Measurements from ENCODE around the gene CCDC30. TPM values are rescaled to one million over a fixed set of nuclear protein-coding genes. Genes with fewer than 3 reads are reported as not detected.

The CCDC30 gene
- total RNA-seq, 4 donors from 2014 or later = 2.7 to 13.3 (median 7.1) TPM

DNA sequence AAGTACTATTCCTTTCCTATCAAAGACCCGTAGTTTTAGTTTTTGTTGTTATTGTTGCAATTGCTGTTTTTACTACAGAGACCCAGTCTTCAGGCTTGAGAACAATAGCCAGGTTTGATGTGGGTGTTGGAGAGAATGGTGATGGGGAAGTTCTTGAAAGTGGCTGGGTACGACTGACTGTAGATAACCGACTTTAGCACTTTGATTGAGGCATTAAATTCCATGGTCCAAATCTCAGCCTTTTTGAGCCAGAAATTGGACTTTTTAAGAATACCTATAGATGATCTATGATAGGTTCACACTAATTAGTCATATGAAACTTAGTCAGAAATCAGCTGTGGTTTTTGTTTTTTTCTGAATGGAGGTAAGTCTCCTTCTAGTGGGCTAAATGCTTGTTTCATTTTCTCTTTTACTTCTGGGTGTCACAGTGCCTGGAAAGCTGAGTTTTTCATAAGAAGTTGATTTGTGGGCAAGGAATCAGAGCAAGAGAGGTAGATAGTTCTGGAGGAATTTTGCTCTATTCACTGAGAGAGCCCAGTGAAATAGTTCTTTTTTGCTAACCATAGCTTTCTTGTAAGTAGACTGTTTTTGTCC lies 197.9 kb downstream of the CCDC30 start:
- H3K36me3 ChIP-seq = peaks cover 0 to 51% (median 7%) of the 10 kb centered on the region in 3 donors
- H3K27me3 ChIP-seq = no peaks in the 10 kb centered on the region
- no peak overlapping the region for H3K4me3 ChIP-seq
- no peaks in the 10 kb centered on the region for H3K9me3 ChIP-seq
- peaks cover 0 to 18% (median 8%) of the 10 kb centered on the region in 4 donors for H3K4me1 ChIP-seq
- H3K27ac ChIP-seq = no peak overlapping the region
- TF ChIP-seq POLR2A (IDR thresholded peaks at IDR 0.05) (no peak), EP300 (IDR thresholded peaks at IDR 0.05) (no peak)
- TF ChIP-seq, protein P1, sequence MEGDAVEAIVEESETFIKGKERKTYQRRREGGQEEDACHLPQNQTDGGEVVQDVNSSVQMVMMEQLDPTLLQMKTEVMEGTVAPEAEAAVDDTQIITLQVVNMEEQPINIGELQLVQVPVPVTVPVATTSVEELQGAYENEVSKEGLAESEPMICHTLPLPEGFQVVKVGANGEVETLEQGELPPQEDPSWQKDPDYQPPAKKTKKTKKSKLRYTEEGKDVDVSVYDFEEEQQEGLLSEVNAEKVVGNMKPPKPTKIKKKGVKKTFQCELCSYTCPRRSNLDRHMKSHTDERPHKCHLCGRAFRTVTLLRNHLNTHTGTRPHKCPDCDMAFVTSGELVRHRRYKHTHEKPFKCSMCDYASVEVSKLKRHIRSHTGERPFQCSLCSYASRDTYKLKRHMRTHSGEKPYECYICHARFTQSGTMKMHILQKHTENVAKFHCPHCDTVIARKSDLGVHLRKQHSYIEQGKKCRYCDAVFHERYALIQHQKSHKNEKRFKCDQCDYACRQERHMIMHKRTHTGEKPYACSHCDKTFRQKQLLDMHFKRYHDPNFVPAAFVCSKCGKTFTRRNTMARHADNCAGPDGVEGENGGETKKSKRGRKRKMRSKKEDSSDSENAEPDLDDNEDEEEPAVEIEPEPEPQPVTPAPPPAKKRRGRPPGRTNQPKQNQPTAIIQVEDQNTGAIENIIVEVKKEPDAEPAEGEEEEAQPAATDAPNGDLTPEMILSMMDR (IDR thresholded peaks at IDR 0.05) = no peak
- 64 to 75% methylated on average over 3 of the region's 3 CpGs for WGBS, 2 donors
- DNase-seq (ENCODE audit: low spot score in 2 of 2) = no peak

DNA sequence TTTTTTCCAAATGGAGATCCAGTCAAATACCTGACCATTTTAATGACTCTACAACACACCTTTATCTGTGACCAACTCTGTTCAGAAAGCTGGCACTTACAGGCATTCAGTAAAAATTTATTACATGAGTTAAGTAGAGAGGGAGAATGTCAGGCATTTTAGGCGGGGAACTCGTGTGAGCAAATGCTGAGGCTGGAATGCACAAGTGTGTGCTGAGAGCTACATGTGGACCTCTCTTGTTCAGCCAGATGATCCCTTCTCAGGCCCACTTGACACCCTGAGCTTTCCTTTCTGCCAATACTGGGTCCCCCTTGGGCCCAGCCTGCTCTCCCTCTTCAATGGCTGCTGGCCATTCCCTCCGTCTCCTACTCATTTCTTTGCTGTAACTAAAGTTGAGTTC lies 206.8 kb downstream of the CCDC30 start:
- TF ChIP-seq EP300 (IDR thresholded peaks at IDR 0.05) (no peak), POLR2A (IDR thresholded peaks at IDR 0.05) (no peak)
- TF ChIP-seq, protein P1 (IDR thresholded peaks at IDR 0.05) = no peak
- Histone ChIP-seq H3K36me3 (peaks cover 0 to 95% (median 7%) of the 10 kb centered on the region in 3 donors), H3K27ac (no peak overlapping the region), H3K27me3 (no peaks in the 10 kb centered on the region), H3K9me3 (no peaks in the 10 kb centered on the region), H3K4me3 (no peak overlapping the region), H3K4me1 (peaks cover 0 to 7% (median 0%) of the 10 kb centered on the region in 4 donors)
- 92% methylated on average over 3 of the region's 3 CpGs for WGBS, 2 donors
- no peak for DNase-seq (ENCODE audit: low spot score in 2 of 2)

DNA sequence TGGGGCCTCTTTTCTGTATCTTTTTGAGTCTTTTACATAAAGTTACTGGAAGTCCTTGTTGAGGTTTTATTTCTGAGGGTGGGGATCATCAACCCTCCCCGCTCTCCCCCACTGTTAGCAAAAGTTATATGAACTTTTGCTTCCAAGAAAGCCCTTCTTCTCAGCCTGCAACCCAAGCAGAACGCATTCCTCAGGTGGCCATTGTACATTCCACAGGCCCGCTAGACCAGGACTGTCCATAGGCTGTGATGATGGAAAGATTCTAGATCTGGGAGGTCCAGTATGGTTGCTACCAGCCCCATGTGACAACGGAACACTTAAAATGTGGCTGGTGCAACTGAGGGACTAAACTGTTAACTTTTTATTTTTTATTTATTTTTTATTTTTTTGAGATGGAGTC lies 207.3 kb downstream of the CCDC30 start:
- Histone ChIP-seq H3K4me3 (no peak overlapping the region), H3K27me3 (no peaks in the 10 kb centered on the region), H3K36me3 (peaks cover 0 to 95% (median 9%) of the 10 kb centered on the region in 3 donors), H3K27ac (no peak overlapping the region), H3K4me1 (peaks cover 0 to 7% (median 0%) of the 10 kb centered on the region in 4 donors), H3K9me3 (no peaks in the 10 kb centered on the region)
- DNase-seq (ENCODE audit: low spot score in 2 of 2) = no peak
- TF ChIP-seq EP300 (IDR thresholded peaks at IDR 0.05) (no peak), POLR2A (IDR thresholded peaks at IDR 0.05) (no peak)
- TF ChIP-seq, protein P1 (IDR thresholded peaks at IDR 0.05) = no peak
- WGBS, 2 donors = 89 to 99% methylated on average over 4 of the region's 4 CpGs

DNA sequence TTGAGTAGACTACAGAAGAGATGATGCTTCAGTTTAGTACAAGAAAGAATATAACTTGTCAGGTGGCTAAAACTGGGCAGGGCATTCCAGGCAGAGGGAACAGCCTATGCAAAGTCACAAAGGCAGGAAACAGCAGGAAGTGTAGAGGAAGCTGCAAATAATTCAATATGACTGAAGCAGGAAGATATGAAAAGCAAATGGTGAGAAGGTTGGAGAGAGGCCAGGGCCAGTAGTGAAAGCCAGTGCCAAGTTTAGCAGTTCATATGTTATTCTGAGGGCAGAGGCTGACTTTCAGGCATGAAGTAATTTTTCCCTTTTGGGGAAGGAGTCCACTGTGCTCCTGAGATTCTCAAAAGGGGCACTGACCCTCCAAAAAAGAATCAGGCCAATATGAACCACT lies 211.1 kb downstream of the CCDC30 start:
- Histone ChIP-seq H3K27ac (no peak overlapping the region), H3K4me1 (peaks cover 0 to 7% (median 0%) of the 10 kb centered on the region in 4 donors), H3K36me3 (peaks cover 0 to 74% (median 9%) of the 10 kb centered on the region in 3 donors), H3K9me3 (no peaks in the 10 kb centered on the region), H3K4me3 (no peak overlapping the region), H3K27me3 (no peaks in the 10 kb centered on the region)
- TF ChIP-seq EP300 (IDR thresholded peaks at IDR 0.05) (no peak), POLR2A (IDR thresholded peaks at IDR 0.05) (no peak)
- TF ChIP-seq, protein P1 (IDR thresholded peaks at IDR 0.05) = no peak
- no peak for DNase-seq (ENCODE audit: low spot score in 2 of 2)

DNA sequence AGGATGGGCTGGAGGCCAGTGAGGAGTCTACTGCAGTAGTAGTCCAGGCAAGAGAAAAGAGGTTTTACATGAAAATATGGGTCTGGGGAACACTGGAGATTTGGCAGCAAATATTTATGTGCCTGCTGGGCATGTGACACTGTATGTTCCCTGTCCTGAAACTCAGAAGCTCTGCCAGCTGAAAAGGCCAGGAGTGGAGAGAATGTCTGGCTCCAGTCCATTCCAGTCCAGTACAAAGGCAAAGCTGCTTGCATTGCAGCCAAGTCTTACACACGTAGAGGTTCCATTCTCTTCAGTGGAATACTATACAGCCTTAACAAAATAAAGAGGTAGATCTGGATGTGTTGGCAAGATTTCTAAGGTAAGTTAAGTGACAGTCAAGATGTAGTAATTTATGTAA lies 211.6 kb downstream of the CCDC30 start:
- Histone ChIP-seq H3K4me3 (no peak overlapping the region), H3K9me3 (no peaks in the 10 kb centered on the region), H3K27ac (no peak overlapping the region), H3K4me1 (peaks cover 0 to 10% (median 0%) of the 10 kb centered on the region in 4 donors), H3K36me3 (peaks cover 0 to 71% (median 9%) of the 10 kb centered on the region in 3 donors), H3K27me3 (no peaks in the 10 kb centered on the region)
- no peak for DNase-seq (ENCODE audit: low spot score in 2 of 2)
- TF ChIP-seq POLR2A (IDR thresholded peaks at IDR 0.05) (no peak), EP300 (IDR thresholded peaks at IDR 0.05) (no peak)
- TF ChIP-seq, protein P1 (IDR thresholded peaks at IDR 0.05) = no peak
- 28 to 32% methylated on average over 1 of the region's 1 CpG for WGBS, 2 donors
